CD14-positive monocyte (primary cell): ENCODE measurements around the gene AIG1. TPM values are rescaled to one million over a fixed set of nuclear protein-coding genes. Genes with fewer than 3 reads are reported as not detected.
"Not testable (repeated sequence)": the region's sequence is repeated elsewhere in the genome, so short reads cannot be mapped to it uniquely, and the experiment has no call there.

Source experiments
- DNase-seq, 3 donors: peaks; one replicate each; pipeline ENCODE4 v3.0.0-alpha.2; 2011 to 2022
- H2AFZ ChIP-seq: 2 replicates; pipeline ENCODE4 v1.6.0; 2012; ENCODE audit warnings: mild to moderate bottlenecking, low read depth, low read length, inconsistent platforms; ENCODE audit not compliant: insufficient read depth, poor library complexity, severe bottlenecking
- H3K27ac ChIP-seq, 2 donors: 1 replicate in 1 of 2; 2 replicates in 1 of 2; pipeline ENCODE4 v1.5.1; 2012 to 2013; ENCODE audit warnings: low read length in 2 of 2, control low read depth in 1 of 2, inconsistent platforms in 1 of 2, low read depth in 1 of 2, mild to moderate bottlenecking in 1 of 2
- H3K27me3 ChIP-seq, 2 donors: one replicate each; pipeline versions ENCODE4 v1.6.0 to v1.6.1; 2011 to 2013; ENCODE audit warnings: low read length in 2 of 2; ENCODE audit not compliant: control insufficient read depth in 2 of 2, insufficient read depth in 2 of 2
- H3K36me3 ChIP-seq, 2 donors: replicated peaks in 1 of 2; 1 replicate in 1 of 2; 2 replicates in 1 of 2; pipeline versions ENCODE4 v1.5.1 to v1.6.1; 2012 to 2013; ENCODE audit warnings: low read length in 2 of 2, control low read depth in 1 of 2, inconsistent platforms in 1 of 2, mild to moderate bottlenecking in 1 of 2; ENCODE audit not compliant: insufficient read depth in 2 of 2, control insufficient read depth in 1 of 2
- H3K4me1 ChIP-seq, 2 donors: 1 replicate in 1 of 2; 2 replicates in 1 of 2; pipeline versions ENCODE4 v1.5.1 to v1.6.1; 2012 to 2013; ENCODE audit warnings: low read length in 2 of 2, control low read depth in 1 of 2, inconsistent platforms in 1 of 2, mild to moderate bottlenecking in 1 of 2, moderate library complexity in 1 of 2; ENCODE audit not compliant: insufficient read depth in 2 of 2, control insufficient read depth in 1 of 2
- H3K4me2 ChIP-seq: replicated peaks from 2 replicates; pipeline ENCODE3; 2012; ENCODE audit warnings: low read length, moderate library complexity, mild to moderate bottlenecking; ENCODE audit not compliant: poor library complexity, severe bottlenecking; ENCODE audit errors: extremely low read depth
- H3K4me3 ChIP-seq, 3 experiments: fragments of 200-600 bp in 1 of 3; sonication (generic) in 1 of 3; replicated peaks in 1 of 3; 1 replicate in 2 of 3; 2 replicates in 1 of 3; pipeline ENCODE4 v1.5.1; 2011 to 2013; ENCODE audit warnings: low read length in 3 of 3, mild to moderate bottlenecking in 3 of 3, control low read depth in 2 of 3, low read depth in 2 of 3, inconsistent platforms in 1 of 3, moderate library complexity in 1 of 3
- H3K79me2 ChIP-seq: 2 replicates; pipeline ENCODE4 v1.6.0; 2012; ENCODE audit warnings: mild to moderate bottlenecking, control low read depth, inconsistent platforms, low read length, moderate library complexity; ENCODE audit not compliant: insufficient read depth
- H3K9ac ChIP-seq: 2 replicates; pipeline ENCODE4 v1.6.0; 2017; ENCODE audit warnings: low read length, mild to moderate bottlenecking; ENCODE audit not compliant: insufficient read depth, poor library complexity, severe bottlenecking
- H3K9me3 ChIP-seq, 2 donors: replicated peaks in 1 of 2; 1 replicate in 1 of 2; 2 replicates in 1 of 2; pipeline versions ENCODE4 v1.5.1 to v1.6.1; 2012 to 2013; ENCODE audit warnings: low read length in 2 of 2, control low read depth in 1 of 2; ENCODE audit not compliant: control insufficient read depth in 1 of 2, insufficient read depth in 1 of 2
- H4K20me1 ChIP-seq: 2 replicates; pipeline ENCODE4 v1.6.0; 2012; ENCODE audit warnings: mild to moderate bottlenecking, low read length, control low read depth, moderate library complexity; ENCODE audit not compliant: insufficient read depth
- H3K27ac Mint-ChIP-seq, 7 donors: one replicate each; pipeline ENCODE4 v1.8.0; 2020; ENCODE audit warnings: mild to moderate bottlenecking in 7 of 7, mixed read lengths in 7 of 7, moderate library complexity in 6 of 7, inconsistent platforms in 2 of 7
- H3K27me3 Mint-ChIP-seq, 3 donors: one replicate each; pipeline ENCODE4 v1.8.0; 2021 to 2022; ENCODE audit warnings: low read depth in 3 of 3, mild to moderate bottlenecking in 3 of 3, mixed read lengths in 3 of 3, moderate library complexity in 3 of 3, inconsistent platforms in 1 of 3
- H3K36me3 Mint-ChIP-seq, 2 donors: one replicate each; pipeline ENCODE4 v1.8.0; 2020; ENCODE audit warnings: mixed read lengths in 2 of 2, inconsistent platforms in 1 of 2, mild to moderate bottlenecking in 1 of 2
- H3K4me1 Mint-ChIP-seq: one replicate; pipeline ENCODE4 v1.8.0; 2020; ENCODE audit warnings: mild to moderate bottlenecking, mixed read lengths
- H3K4me3 Mint-ChIP-seq, 2 donors: one replicate each; pipeline ENCODE4 v1.8.0; 2020; ENCODE audit warnings: mild to moderate bottlenecking in 2 of 2, mixed read lengths in 2 of 2, moderate library complexity in 1 of 2
- H3K9me3 Mint-ChIP-seq, 7 donors: one replicate each; pipeline ENCODE4 v1.8.0; 2020 to 2022; ENCODE audit warnings: mixed read lengths in 7 of 7, mild to moderate bottlenecking in 6 of 7, moderate library complexity in 6 of 7, inconsistent platforms in 2 of 7
- CTCF ChIP-seq: fragments of 200-600 bp; IDR thresholded peaks from one replicate; pipeline ENCODE4 v1.8.0; 2022; ENCODE audit warnings: antibody characterized with exemption, mild to moderate bottlenecking
- WGBS: methylation state at CpG from one replicate; pipeline ENCODE4 v1.1.5; 2013; ENCODE audit warnings: missing lambda C conversion rate; ENCODE audit not compliant: insufficient coverage; 5-methylcytosine and 5-hydroxymethylcytosine counted together
- intact Hi-C, 2 donors: fragments of 100-400 bp; cut with micrococcal nuclease; formaldehyde crosslinking; loops; one replicate each; pipeline versions ENCODE4 v1.15.0 to v1.15.1; 2023
- polyA plus RNA-seq, 3 donors: library from polyadenylated mRNA; depleted of rRNA in 1 of 3; unstranded in 2 of 3; stranded (reverse) in 1 of 3; fragments of 300-500 nt in 2 of 3; fragments of >200 nt in 1 of 3; fragmentation: Illumina TruSeq in 2 of 3; gene quantifications; 1 replicate in 2 of 3; 2 replicates in 1 of 3; pipeline ENCODE4 v1.2.3, GENCODE V29; 2012 to 2021

The AIG1 gene
- polyA plus RNA-seq, 3 donors: 6.7 to 7.6 (median 6.8) TPM

GRCh38 chr6:143078468-143079324, 18.0 kb downstream of the AIG1 start:
- WGBS: no CpG with 5 or more reads among the region's 6 CpGs
- H3K9me3 Mint-ChIP-seq: peaks cover 4 to 17% (median 12%) of the 10 kb centered on the region in 7 donors
- intact Hi-C loops: no loop called here
- H3K4me1 ChIP-seq: no peaks in the 10 kb centered on the region
- no peak overlapping the region for H2AFZ ChIP-seq
- no peak overlapping the region for H3K27ac ChIP-seq
- H3K9me3 ChIP-seq: no peaks in the 10 kb centered on the region
- H3K27ac Mint-ChIP-seq: peak overlapping the region in 1 of 7 donors; percentile 29
- H3K27me3 ChIP-seq: no peaks in the 10 kb centered on the region
- TF ChIP-seq CTCF: no peak
- no peak overlapping the region for H3K4me3 Mint-ChIP-seq
- peaks cover 0 to 3% (median 0%) of the 10 kb centered on the region in 3 donors for H3K27me3 Mint-ChIP-seq
- H3K9ac ChIP-seq: no peak overlapping the region
- H3K36me3 Mint-ChIP-seq: no peaks in the 10 kb centered on the region
- H3K4me1 Mint-ChIP-seq: no peaks in the 10 kb centered on the region
- H3K36me3 ChIP-seq: no peaks in the 10 kb centered on the region
- H3K79me2 ChIP-seq: no peaks in the 10 kb centered on the region
- H3K4me3 ChIP-seq: no peak overlapping the region
- H4K20me1 ChIP-seq: no peaks in the 10 kb centered on the region
- DNase-seq: no peak
- H3K4me2 ChIP-seq: no peak overlapping the region

GRCh38 chr6:143079325-143079640, 18.6 kb downstream of the AIG1 start:
- Mint-ChIP-seq H3K27me3 (peaks cover 0 to 3% (median 0%) of the 10 kb centered on the region in 3 donors), H3K9me3 (peaks cover 4 to 17% (median 12%) of the 10 kb centered on the region in 7 donors), H3K4me3 (no peak overlapping the region), H3K27ac (no peak overlapping the region), H3K4me1 (no peaks in the 10 kb centered on the region), H3K36me3 (no peaks in the 10 kb centered on the region)
- H3K36me3 ChIP-seq: no peaks in the 10 kb centered on the region
- H3K4me2 ChIP-seq: no peak overlapping the region
- no peak overlapping the region for H3K9ac ChIP-seq
- TF ChIP-seq CTCF: no peak
- no peaks in the 10 kb centered on the region for H3K4me1 ChIP-seq
- no peaks in the 10 kb centered on the region for H3K9me3 ChIP-seq
- intact Hi-C loops: no loop called here
- H3K27me3 ChIP-seq: no peaks in the 10 kb centered on the region
- no peak overlapping the region for H2AFZ ChIP-seq
- no peaks in the 10 kb centered on the region for H4K20me1 ChIP-seq
- no peaks in the 10 kb centered on the region for H3K79me2 ChIP-seq
- H3K4me3 ChIP-seq: no peak overlapping the region
- H3K27ac ChIP-seq: no peak overlapping the region
- no peak for DNase-seq

GRCh38 chr6:143082274-143082673, 21.6 kb downstream of the AIG1 start:
- H3K4me1 Mint-ChIP-seq, DNase-seq, H3K79me2 ChIP-seq, H3K27ac Mint-ChIP-seq, H3K27ac ChIP-seq, H3K4me2 ChIP-seq, H3K36me3 Mint-ChIP-seq, H3K27me3 ChIP-seq, H3K4me3 Mint-ChIP-seq, H3K36me3 ChIP-seq, H2AFZ ChIP-seq, H3K4me1 ChIP-seq, intact Hi-C loops, H4K20me1 ChIP-seq, H3K9me3 ChIP-seq, H3K4me3 ChIP-seq, H3K9ac ChIP-seq, H3K27me3 Mint-ChIP-seq: not testable (repeated sequence)
- H3K9me3 Mint-ChIP-seq: peaks cover 4 to 20% (median 9%) of the 10 kb centered on the region in 7 donors
- WGBS: 81% methylated on average over 5 of the region's 9 CpGs
